GM12801 (cell line): ENCODE results near the gene PRKAR1B.

Experiments
- TF ChIP-seq, protein P1 (sequence below): IDR thresholded peaks from one replicate; pipeline ENCODE4 v1.5.1; 2011; ENCODE audit warnings: control low read depth; ENCODE audit not compliant: insufficient read length; ENCODE audit errors: extremely low read depth

PRKAR1B gene

DNA sequence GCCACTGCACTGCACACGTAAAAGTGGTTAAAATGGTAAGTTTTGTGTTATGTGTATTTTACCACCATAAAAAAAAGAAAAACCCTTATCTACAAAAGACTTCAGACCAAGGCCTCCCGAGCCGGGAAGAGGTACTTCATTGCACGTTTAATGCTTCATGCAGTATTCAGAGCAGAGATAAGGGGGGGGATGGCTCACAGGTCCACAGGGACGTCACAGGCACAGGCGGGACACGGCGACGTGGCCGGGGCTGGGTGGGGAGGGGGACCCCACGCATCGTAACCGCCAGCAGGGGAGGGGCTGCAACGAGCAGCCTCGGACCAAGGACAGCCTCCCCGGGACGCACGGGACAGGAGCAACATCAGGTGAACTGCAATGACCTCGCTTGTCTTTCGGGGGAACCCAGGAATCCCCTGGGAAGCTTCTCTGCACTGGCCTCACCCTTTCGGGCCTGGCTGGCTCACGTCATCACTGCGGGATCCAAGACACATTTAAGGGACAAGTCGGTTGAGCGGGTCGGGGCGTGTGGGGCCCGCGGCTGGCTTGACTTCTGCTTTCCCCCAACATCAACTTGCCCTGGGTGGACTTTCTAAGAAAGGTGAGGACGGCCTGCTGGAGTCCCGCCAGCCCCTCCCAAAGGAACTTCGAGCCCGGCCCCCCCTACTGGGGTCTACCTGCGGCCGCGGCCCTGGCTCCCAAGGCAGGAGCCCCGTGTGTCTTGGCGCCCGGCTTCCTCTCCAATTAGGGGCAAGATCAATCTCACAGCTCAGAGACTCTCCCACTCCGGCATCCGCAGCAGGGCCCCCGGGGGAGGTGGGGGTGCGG, 177.8 kb downstream of the PRKAR1B start:
- TF ChIP-seq, protein P1, sequence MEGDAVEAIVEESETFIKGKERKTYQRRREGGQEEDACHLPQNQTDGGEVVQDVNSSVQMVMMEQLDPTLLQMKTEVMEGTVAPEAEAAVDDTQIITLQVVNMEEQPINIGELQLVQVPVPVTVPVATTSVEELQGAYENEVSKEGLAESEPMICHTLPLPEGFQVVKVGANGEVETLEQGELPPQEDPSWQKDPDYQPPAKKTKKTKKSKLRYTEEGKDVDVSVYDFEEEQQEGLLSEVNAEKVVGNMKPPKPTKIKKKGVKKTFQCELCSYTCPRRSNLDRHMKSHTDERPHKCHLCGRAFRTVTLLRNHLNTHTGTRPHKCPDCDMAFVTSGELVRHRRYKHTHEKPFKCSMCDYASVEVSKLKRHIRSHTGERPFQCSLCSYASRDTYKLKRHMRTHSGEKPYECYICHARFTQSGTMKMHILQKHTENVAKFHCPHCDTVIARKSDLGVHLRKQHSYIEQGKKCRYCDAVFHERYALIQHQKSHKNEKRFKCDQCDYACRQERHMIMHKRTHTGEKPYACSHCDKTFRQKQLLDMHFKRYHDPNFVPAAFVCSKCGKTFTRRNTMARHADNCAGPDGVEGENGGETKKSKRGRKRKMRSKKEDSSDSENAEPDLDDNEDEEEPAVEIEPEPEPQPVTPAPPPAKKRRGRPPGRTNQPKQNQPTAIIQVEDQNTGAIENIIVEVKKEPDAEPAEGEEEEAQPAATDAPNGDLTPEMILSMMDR, result no peak

DNA sequence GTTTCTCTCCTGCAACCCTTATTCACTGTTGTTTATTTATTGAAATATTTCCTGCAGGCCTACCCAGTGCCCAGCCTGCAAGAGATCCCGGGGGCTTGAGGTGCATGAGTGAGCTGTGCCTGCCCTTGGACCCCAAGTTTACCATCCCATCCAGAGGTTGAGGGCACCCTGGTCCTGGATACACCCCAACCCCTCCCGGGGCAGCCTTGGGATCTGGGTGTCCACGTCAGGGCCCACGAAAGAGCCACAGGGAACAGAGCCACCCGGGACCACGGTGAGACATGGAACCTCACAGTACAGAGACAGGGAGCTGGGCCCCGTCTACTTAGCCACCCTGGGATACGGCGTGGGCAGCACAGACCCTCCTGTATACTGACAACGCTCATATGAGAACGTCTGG, 178.7 kb downstream of the PRKAR1B start:
- TF ChIP-seq, protein P1, result no peak

DNA sequence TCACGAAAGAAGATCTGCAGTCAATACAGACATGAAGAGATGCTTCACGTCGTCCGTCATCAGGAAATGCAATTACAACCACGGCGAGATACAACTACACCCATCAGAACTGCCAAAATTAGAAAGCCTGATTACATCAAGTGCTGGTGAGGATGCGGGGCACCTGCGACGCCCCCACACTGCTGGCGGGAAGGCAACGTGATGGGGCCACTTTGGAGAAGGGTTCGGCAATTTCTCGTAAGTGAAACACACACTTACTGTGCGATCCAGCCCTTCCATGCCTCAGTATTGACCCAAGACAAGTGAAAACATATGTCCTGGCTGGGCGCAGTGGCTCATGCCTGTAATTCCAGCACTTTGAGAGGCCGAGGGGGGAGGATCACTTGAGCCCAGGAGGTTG, 181.6 kb downstream of the PRKAR1B start:
- TF ChIP-seq, protein P1, result no peak

DNA sequence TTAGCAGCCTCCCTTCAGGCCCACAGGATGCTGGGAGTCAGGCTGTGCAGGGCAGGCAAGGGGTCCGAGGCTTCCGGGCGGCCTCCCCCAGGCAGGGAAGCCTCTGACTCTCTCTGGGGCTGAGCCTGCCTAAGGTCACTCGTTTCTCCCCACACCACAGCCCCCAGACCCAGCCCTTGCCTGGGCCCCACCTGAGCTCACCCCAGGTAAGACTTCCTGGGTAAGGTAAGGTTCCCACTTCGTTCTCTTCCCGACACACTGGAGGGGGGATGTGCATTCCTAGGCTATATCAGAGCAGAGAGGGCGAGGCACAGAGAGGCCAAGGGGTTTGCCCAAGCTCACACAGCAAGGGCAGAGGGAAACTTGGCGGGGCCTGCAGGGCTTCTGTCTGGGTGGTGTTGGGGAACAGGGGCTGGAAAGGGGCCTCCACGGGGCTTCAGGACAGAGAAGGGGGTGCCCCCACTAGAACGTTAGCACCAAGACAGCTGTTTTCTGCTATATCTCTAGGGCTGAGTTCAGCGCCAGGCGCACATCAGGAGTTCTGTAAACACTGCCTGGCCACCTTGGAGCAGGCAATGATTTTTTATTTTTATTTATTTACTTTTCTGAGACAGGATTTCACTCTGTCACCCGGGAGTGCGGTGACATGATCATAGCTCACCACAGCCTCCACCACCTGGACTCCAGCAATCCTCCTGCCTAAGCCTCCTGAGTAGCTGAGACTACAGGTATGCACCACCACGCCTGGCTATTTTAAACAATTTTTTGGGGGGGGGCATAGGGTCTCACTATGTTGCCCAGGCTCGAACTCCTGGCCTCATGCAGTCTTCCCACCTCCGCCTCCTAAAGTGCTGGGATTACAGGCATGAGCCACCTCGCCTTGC, 182.5 kb downstream of the PRKAR1B start:
- TF ChIP-seq, protein P1, result no peak

DNA sequence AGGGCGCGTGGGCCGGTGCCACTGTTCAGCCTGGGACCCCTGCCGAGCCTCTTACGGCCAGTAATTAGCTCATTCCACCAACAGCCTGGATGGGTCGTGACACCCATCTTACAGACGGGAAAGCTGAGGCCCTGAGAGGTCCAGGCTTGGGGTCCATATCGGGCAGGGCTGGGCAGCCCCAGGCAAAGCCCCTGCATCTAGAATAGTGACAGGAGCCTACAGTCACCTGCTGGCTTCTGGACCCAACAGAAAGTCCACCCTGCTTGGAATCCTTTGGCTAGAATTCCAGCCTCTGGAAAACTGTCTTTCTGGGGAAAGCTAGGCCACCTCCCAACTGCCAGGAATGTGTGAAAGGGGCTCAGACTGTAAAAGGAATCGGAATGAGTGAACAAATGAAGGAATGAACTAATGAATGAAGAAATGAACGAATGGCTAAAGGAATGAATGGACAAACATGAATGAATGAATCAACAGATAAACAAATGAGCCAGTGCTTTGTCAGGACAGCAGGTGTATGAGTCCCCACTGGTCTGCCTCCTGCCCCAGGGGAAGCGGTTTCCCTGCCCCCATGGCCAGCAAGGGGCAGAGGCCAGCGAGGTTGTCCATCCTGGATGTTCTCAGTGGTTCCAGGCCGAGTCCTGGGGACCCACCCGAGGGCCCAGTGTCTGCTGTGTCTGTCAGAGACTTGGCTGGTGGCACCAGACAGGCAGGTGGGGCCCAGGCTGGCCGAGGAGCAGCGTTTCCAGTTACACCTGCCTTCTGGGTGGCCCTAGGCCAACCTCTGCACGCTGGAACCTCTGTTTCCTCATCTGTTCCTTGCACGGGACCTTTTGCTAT, 183.4 kb downstream of the PRKAR1B start:
- TF ChIP-seq, protein P1, result no peak

DNA sequence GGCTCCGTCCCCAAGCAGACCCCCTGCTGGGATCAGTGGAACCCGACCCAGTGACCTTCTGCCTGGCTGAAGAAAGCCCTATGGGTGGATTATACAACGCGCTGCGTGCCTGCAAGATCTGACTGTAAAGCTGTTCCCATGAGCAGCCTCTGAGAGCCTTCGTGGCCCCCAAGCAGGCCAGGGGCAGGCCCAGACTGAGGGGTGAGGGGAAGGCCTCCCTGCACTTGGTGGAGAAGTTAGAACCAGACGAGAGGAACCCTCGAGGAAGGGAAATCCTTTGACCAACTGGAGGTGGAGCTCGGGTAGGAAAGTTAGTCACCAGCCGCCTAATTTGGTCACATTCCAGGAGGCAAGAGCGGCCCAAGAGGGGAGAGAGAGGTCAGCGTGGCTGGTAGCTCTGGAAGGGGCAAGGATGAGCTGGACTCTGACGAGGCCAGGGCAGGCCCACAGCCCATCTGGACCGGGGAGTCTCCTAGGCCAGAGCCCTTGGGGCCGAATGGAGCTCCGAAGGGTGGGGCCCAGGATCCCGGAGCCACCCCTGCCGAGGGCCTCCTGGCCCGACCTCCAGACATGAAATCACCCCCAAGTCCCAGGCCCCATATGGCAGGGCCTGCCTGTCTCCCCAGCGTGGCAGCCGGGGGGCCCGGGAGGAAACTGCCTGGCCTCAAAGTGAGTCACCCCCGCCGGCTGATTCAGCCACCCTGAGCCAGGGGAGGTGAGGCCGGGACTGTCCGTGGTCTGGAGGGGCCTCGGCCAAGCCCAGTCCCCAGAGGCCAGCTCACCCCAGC, 184.2 kb downstream of the PRKAR1B start:
- TF ChIP-seq, protein P1, result no peak
